Stimulated activated CD4-positive, alpha-beta T cell treated with anti-CD3 and anti-CD28 coated beads, TNF-alpha, amount 100 ng/mL, for 4 hours (primary cell): Measurements from ENCODE around the gene SYTL1.
"Not testable (repeated sequence)": the region's sequence is repeated elsewhere in the genome, so short reads cannot be mapped to it uniquely, and the experiment has no call there.

Experiments
- DNase-seq, 3 experiments: peaks; one replicate each; pipeline ENCODE4 v3.0.0-alpha.2; 2020; ENCODE audit warnings: low read depth in 3 of 3

The SYTL1 gene

GRCh38 chr1:27383039-27383605, 41.3 kb downstream of the SYTL1 start, which contains the start of gene CD164L2:
Gene CD164L2, minus strand, starts transcription at chr1:27383333. Its CDS starts 94 bp downstream, at chr1:27383239.
- peak in 1 of 3 experiments; percentile 34 for DNase-seq

- no peak for DNase-seq
Observed at GRCh38 chr1:27383661-27384060, 41.8 kb downstream of the SYTL1 start.

- not testable (repeated sequence) for DNase-seq
Observed at GRCh38 chr1:27384797-27385196, 43.0 kb downstream of the SYTL1 start.

- peak; percentile 56 to 64 (median 60) for DNase-seq
Observed at GRCh38 chr1:27388337-27389005, 46.6 kb downstream of the SYTL1 start.

GRCh38 chr1:27391511-27392095, 49.8 kb downstream of the SYTL1 start:
- no peak for DNase-seq

DNA sequence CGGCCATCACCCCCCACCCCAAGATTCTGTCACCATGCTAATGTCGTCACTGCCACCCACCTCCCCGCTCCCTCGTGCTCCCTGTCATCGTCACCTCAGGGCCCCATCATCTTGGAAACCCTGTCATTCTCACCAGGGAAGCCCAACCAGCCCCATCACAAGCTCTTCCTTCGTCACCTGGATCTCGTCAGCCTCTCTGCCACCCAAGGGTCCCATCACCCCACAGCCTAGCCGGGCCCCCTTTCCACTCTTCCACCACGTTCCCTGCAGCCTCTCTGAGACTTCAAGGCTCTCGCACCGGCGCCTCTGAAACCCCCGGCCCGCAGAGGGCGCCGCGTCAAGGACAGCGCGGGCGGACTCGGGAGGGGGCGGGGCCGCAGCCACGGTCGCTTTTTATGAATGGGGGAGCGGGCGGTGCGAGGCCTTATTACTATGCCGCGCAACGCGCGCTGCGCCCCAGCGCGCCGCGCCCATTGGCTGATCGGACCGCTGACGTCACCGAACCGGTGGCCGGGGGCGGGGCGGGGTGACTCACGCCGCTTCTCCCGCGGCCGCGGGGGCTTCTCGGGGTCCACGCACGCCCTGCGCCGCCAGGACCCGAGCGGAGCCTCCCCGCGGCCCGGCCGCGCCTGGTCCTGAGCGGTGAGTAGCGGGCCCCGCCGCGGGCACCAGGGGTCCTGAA, 50.4 kb downstream of the SYTL1 start, which contains the start of gene GPR3:
Gene GPR3, plus strand, starts transcription at position 527 of the 682 bp plus-strand sequence. CDS start 1,177 bp downstream, outside the sequence.
- DNase-seq: peak; percentile 89 to 91 (median 89)

DNA sequence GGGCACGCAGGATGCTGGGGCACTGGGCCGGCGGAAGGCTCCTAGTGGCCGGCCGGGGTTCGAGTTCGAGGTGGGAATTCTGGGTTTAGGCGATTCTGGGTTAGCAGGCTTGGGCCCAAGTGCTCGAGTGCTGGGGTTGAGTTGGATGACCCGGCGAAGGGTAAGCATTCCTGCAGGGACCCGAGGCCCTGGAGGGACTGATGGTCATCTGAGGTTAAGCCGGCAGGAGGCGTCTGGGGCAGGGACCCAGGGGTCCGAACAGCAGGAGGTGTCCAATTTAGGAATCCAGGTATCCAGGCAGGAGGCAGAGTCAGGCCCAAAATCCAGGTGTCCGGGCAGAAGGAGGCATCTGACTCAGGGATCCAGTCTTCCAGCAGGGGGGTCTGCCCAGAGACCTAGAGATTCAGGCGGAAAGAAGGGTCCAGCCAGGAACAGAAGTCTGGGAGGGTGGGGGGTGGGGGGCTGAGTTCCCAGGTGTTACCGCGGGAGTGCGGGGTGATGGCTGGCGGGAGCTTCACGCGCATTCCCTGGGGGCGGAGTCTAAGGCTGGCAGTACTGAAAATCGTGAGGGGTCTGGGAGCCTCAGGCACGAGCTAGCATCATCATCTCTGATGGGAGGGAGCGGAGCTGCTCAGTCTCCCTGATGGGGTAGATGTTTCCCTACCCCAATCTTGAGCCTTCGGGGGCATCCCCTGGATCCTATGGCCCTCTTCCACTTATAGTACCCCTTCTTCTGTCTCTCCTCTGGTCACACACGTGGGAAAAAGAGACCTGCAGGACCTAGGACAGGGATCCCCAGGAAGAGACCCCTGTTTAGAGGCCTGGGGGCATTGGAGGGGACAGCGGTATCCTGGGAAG, 51.2 kb downstream of the SYTL1 start:
- DNase-seq: no peak

- no peak for DNase-seq
Observed at GRCh38 chr1:27393641-27394281, 51.9 kb downstream of the SYTL1 start.

DNA sequence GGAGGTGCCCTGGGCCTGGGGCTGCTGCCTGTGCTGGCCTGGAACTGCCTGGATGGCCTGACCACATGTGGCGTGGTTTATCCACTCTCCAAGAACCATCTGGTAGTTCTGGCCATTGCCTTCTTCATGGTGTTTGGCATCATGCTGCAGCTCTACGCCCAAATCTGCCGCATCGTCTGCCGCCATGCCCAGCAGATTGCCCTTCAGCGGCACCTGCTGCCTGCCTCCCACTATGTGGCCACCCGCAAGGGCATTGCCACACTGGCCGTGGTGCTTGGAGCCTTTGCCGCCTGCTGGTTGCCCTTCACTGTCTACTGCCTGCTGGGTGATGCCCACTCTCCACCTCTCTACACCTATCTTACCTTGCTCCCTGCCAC, 52.4 kb downstream of the SYTL1 start:
- no peak for DNase-seq

DNA sequence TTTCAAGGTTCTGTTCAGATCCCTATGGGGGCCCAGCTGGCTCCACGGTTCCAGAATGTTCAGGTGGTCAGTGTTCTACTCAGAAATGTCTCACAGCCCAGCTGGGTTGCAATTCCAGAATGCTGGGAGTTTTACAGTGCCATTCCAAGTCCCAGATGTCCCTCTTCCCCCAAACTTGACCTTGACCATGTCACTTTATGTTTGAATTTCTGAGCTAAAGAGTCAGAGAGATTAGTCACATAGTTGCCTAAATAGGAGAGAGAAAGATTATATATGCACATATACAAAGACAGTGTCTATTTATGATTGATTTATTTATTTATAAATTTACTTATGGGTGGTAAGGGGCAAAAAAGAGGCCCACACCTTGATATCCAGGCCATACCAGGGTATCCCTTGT, 53.1 kb downstream of the SYTL1 start:
- no peak for DNase-seq

- DNase-seq: peak; percentile 54 to 67 (median 64)
Observed at GRCh38 chr1:27395441-27396195, 53.8 kb downstream of the SYTL1 start.

- no peak for DNase-seq
Observed at GRCh38 chr1:27397110-27397509, 55.3 kb downstream of the SYTL1 start.

DNA sequence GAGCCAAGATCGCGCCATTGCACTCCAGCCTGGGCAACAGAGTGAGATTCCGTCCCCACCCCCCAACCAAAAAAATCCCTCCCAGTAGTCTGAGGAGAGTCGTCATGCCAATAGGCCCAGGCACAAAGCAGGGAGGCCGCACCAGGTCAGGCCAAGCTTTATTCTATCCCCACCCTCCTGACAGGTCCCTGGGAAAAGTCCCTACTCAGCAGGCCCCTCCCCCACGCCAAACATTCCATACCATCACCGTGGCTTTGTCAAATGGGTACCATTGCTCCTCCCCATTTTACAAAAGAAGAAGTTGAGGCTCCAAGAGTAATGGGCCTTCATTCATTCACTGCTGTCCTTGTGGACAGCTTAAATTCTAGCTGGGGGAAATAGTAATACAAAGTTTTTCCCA, 55.9 kb downstream of the SYTL1 start:
- no peak for DNase-seq

DNA sequence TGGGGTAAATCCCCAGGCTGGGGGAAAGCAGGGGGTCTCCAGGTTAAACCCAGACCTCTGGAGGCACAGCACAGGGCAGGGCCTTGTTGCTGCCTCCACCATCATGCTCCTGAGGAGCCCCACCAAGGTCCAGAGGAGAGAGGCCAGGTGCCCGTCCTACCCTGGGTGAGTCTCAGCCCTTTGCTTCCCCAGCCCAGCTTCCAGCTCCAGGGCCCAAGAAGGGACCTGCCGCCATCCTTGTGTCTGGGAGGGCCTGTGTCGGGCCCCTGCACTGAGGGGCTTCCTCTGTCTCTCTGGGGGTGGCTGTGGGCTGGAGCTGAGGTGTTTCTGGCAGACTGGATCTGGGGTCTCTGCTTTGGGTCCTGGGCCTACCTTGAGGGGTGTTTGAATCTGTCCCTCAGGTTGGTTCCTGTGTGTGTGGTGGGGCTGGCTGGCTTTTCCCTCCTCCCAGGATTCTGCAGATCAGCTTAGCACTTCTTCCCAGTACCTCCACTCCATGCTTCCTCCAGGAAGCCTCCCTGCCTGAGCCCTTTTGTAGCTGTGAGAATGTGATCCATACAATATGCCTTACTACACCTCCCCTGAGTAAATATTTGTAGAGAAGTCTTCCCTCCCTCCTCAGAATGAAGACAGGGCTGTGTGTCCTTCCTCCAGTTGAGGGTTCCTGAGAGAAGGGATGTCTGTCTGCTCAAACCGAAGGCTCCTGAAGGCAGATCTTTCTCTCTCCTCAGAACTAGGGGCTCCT, 56.8 kb downstream of the SYTL1 start:
- no peak for DNase-seq

DNA sequence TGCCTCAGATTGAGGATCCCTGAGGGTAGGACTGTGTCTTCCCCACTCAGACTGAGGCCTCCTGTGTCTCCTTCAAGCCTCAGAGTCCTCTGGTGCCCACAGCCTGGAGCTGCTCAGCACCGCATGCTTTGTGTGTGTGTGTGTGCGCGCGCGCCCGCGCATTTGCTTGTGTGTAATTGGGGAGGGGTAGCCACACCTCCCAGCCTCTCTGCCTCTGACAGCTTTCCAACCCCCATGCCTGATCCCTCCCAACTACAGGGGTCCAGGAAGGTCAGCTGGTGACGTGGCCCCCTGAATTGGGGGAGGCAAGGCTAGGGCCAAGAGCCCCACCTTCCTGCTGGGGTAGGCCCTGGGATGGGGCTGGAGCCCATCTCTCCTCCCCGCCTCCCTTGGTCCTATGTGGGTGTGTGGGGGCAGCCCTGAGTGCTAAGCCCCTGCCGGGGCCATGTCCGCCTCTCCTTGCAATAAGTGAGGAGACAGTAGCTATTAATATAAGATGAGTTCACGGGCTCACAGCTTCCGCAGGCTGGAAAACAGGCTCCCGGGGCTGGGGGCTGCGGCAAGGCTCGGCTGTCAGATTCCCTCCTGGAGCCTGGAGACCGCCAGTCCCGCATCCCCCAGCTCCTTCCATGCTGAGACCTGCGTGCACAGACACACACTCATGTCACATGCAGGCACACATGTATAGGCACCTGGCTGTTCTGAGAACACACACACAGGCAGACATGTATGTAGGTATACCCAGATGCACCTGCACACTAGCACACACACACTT, 57.6 kb downstream of the SYTL1 start:
- no peak for DNase-seq

DNA sequence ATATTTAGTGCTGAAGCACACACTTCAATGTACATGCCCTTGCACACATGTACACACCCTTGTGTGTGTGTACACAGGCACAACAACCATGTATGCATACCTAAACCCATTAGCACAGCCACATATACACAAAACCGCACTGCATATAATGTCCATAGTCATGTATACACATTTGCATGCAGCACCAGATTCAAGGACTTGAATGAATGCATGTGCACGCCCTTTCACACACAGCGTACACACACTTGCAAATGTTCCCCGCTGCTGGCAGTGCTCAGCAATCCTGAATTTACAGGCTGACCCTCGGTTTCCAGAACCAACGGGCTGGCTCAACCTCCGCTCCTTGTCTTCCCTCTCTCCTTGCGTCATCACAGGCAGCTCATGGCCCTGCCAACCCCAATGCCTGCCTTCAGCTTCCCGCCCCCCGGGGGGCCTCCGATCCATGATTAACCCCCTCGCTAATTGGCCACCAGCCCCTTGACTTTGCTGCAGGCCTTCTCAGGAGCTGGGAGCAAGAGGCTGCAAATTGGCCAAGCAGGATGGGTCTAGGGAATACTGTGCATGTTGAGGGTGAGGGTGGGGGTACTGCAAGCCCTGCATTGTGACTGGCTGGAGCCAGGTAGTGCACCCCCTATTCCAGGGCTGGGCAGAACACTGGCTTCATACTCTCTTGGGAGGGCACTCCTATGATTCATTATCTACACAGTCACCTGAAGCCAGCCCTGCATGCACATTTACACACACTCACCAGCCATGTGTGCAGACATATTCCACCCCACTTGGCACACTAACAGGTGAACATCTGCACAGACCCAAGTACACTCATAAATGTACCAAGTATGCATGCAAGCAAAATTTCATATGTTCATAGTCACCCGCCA, 58.5 kb downstream of the SYTL1 start:
- no peak for DNase-seq

- no peak for DNase-seq
Observed at GRCh38 chr1:27400963-27401341, 59.1 kb downstream of the SYTL1 start.

DNA sequence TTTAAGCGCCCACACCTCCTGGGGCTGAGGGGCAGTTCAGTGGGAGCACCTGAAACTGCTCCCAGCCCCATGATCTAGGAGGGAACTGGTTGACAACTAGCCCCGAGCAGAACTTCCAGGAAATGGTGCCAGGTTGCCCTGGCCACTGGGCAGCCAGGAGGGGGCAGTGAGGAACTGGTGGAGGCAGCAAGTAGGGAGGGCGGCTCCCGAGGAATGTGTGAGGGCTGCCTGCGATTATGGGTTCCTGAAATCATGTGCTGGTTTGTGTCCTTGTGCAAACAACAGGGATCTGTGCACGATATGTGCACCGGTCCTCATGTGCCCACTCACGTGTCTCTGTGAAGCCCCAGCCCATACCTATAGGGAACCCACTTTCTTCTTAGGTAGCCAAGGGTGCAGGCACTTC, 60.5 kb downstream of the SYTL1 start:
- no peak for DNase-seq
